ENCODE data around the gene GPR142. TPM values are rescaled to one million over a fixed set of nuclear protein-coding genes. Genes with fewer than 3 reads are reported as not detected.

The GPR142 gene
- total and polyA plus RNA-seq, 2 of the 13 experiments (the other 11 are each of a cell fraction or from before 2014, with no cell fraction given): not detected

DNA sequence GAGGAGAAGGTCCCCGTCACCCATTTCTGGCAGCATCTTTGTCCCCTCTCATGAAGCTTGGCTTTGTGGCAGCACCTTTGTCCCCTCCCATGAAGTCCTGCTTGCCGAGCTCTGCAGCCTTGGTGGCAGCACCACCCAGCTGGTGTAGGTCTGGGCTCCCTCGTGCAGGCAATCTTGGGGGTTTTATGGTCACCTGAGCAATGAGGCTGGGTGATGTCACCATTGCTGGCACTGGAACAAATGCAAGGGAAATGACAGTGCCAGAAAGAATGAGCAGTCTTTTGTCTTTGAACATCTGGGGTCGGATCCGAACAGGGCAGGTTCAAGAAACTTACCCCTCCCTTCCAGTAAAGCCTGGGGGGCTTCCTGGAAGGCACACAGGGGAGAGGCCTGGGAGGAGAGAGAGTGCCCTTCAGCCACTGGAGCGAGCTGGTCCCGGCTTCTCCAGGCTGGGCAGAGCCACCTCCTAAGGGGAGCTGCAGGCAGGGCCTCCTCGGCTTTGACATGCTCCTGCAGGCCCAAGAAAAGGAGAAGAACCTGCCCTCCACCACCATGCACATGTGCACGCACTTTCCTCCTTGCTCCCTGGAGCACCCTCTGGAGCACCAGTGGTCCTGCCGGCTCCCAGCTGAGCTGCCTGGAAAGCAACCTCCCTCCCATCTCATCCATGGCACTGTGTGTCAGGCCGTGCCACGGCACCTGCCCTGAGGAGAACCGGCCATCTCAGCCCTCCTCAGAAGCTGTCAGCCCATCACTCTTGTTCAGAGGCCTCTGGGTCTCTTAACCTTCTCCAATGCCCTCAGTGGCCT is 21.7 kb upstream of the GPR142 start:
- Histone ChIP-seq H3K9me3 (ENCODE audit: low read length) (no peaks in the 10 kb centered on the region), H3K27ac (ENCODE audit: extremely low read length, insufficient read depth, low read length) (no peak overlapping the region), H3K4me3 (replicated peaks in 1 of 3; ENCODE audit: insufficient read depth in 1 of 3, low read depth in 2 of 3, low read length in 3 of 3) (no peak overlapping the region), H3K9ac (ENCODE audit: insufficient read depth, low read depth, low read length) (no peak overlapping the region), H3K27me3 (ENCODE audit: control insufficient read depth in 1 of 2, insufficient read depth in 2 of 2, low read length in 2 of 2) (peaks cover 11 to 60% of the 10 kb centered on the region in 2 experiments), H3K79me2 (ENCODE audit: insufficient read depth, low read length) (no peaks in the 10 kb centered on the region), H3K4me1 (ENCODE audit: insufficient read depth, low read length) (peaks cover 4% of the 10 kb centered on the region), H3K4me2 (ENCODE audit: low read depth, low read length) (no peak overlapping the region), H3K36me3 (replicated peaks in 1 of 2; ENCODE audit: control insufficient read depth in 1 of 2, insufficient read depth in 2 of 2, low read length in 2 of 2) (no peaks in the 10 kb centered on the region), H4K20me1 (ENCODE audit: insufficient read depth, low read length) (no peaks in the 10 kb centered on the region; the same call in 1 of the 2 replicates), H2AFZ (ENCODE audit: low read length) (no peak overlapping the region)
- DNase-seq (ENCODE audit: low spot score) (no peak), FAIRE-seq (no peak), ATAC-seq (no peak)
- no TSS peak for BruUV-seq (replicated peaks)
- CTCF ChIA-PET (ENCODE audit: low intra/inter-chr PET ratio, low total read pairs): no interaction called here
- POLR2A ChIA-PET: no interaction called here
- WGBS (ENCODE audit: low lambda C conversion rate): 12% methylated on average over 9 of the region's 13 CpGs
- no peak for TF ChIP-seq FOXK2 (IDR thresholded peaks at IDR 0.05)
- no peak for TF ChIP-seq BORCS8-MEF2B (CRISPR knock-in tag; IDR thresholded peaks at IDR 0.05)
- peak; percentile 68; the same call in 1 of the 2 replicates for TF ChIP-seq ZNF263 (CRISPR knock-in tag; IDR thresholded peaks at IDR 0.05)
- in situ Hi-C loops (cut with HindIII; ENCODE audit: extremely low pct_ligation_motif_present, low pct_unique_long_range_greater_than_20kb): no loop called here
- intact Hi-C loops (cut with micrococcal nuclease; ENCODE audit: unreplicated experiment): no loop called here

DNA sequence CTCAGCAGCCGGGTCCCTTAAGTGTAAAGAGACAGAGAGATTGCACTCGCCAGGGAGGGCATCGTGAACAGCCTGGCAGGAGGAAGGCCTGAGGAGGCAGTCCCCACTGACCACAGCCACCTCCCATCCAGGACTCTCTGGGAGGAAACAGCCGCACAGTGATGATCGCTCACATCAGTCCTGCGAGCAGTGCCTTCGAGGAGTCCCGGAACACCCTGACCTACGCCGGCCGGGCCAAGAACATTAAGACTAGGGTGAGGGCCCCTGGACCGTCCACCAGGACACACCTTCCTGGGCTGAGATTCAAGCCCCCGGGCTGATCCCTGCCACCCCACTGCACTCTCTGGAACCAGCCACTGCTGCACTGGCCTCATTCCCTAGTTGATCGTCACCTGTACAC is 19.7 kb upstream of the GPR142 start:
- no TSS peak for BruUV-seq (replicated peaks)
- Histone ChIP-seq H3K4me3 (replicated peaks in 1 of 3; ENCODE audit: insufficient read depth in 1 of 3, low read depth in 2 of 3, low read length in 3 of 3) (no peak overlapping the region), H3K4me2 (ENCODE audit: low read depth, low read length) (no peak overlapping the region), H3K79me2 (ENCODE audit: insufficient read depth, low read length) (no peaks in the 10 kb centered on the region), H3K36me3 (replicated peaks in 1 of 2; ENCODE audit: control insufficient read depth in 1 of 2, insufficient read depth in 2 of 2, low read length in 2 of 2) (no peaks in the 10 kb centered on the region), H2AFZ (ENCODE audit: low read length) (no peak overlapping the region), H3K27me3 (ENCODE audit: control insufficient read depth in 1 of 2, insufficient read depth in 2 of 2, low read length in 2 of 2) (peaks cover 17 to 76% of the 10 kb centered on the region in 2 experiments), H3K27ac (ENCODE audit: extremely low read length, insufficient read depth, low read length) (no peak overlapping the region), H3K4me1 (ENCODE audit: insufficient read depth, low read length) (no peaks in the 10 kb centered on the region), H4K20me1 (ENCODE audit: insufficient read depth, low read length) (no peaks in the 10 kb centered on the region; the same call in 1 of the 2 replicates), H3K9me3 (ENCODE audit: low read length) (no peaks in the 10 kb centered on the region), H3K9ac (ENCODE audit: insufficient read depth, low read depth, low read length) (no peak overlapping the region)
- WGBS (ENCODE audit: low lambda C conversion rate): 38% methylated on average over 10 of the region's 14 CpGs
- FAIRE-seq: no peak
- intact Hi-C loops (cut with micrococcal nuclease; ENCODE audit: unreplicated experiment): no loop called here
- DNase-seq (ENCODE audit: low spot score): no peak
- no peak for ATAC-seq
- CTCF ChIA-PET (ENCODE audit: low intra/inter-chr PET ratio, low total read pairs): no interaction called here
- in situ Hi-C loops (cut with HindIII; ENCODE audit: extremely low pct_ligation_motif_present, low pct_unique_long_range_greater_than_20kb): no loop called here
- POLR2A ChIA-PET: no interaction called here
- TF ChIP-seq, protein P1, sequence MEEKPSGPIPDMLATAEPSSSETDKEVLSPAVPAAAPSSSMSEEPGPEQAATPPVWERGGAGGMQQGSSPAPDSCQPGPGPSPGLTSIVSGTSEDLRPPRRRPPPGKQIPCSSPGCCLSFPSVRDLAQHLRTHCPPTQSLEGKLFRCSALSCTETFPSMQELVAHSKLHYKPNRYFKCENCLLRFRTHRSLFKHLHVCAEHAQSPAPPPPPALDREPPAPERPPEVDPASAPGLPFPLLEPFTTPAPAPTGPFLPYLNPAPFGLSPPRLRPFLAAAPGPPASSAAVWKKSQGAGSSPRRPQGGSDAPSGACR (CRISPR knock-in tag; IDR thresholded peaks at IDR 0.05): no peak
- no peak for TF ChIP-seq FOXJ3 (CRISPR knock-in tag; IDR thresholded peaks at IDR 0.05; ENCODE audit: borderline replicate concordance)
- no peak for TF ChIP-seq HOXA9 (CRISPR knock-in tag; IDR thresholded peaks at IDR 0.05; ENCODE audit: borderline replicate concordance)
- TF ChIP-seq GFI1 (CRISPR knock-in tag; IDR thresholded peaks at IDR 0.05; ENCODE audit: borderline replicate concordance): no peak
- no peak for TF ChIP-seq TCF7L2 (IDR thresholded peaks at IDR 0.05; ENCODE audit: low read depth, low read length)
- TF ChIP-seq, protein P2, sequence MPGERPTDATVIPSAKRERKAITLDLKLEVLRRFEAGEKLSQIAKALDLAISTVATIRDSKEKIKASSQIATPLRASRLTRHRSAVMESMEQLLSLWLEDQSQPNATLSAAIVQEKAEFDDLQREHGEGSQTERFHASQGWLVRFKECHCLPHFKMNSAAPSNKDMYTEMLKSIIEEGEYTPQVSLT (CRISPR knock-in tag; IDR thresholded peaks at IDR 0.05; ENCODE audit: borderline replicate concordance, low read depth): no peak
- no peak for TF ChIP-seq ZNF274 (CRISPR knock-in tag; IDR thresholded peaks at IDR 0.05)
- TF ChIP-seq, protein P3, sequence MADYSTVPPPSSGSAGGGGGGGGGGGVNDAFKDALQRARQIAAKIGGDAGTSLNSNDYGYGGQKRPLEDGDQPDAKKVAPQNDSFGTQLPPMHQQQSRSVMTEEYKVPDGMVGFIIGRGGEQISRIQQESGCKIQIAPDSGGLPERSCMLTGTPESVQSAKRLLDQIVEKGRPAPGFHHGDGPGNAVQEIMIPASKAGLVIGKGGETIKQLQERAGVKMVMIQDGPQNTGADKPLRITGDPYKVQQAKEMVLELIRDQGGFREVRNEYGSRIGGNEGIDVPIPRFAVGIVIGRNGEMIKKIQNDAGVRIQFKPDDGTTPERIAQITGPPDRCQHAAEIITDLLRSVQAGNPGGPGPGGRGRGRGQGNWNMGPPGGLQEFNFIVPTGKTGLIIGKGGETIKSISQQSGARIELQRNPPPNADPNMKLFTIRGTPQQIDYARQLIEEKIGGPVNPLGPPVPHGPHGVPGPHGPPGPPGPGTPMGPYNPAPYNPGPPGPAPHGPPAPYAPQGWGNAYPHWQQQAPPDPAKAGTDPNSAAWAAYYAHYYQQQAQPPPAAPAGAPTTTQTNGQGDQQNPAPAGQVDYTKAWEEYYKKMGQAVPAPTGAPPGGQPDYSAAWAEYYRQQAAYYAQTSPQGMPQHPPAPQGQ (CRISPR knock-in tag; IDR thresholded peaks at IDR 0.05; ENCODE audit: borderline replicate concordance): no peak
- TF ChIP-seq, protein P4, sequence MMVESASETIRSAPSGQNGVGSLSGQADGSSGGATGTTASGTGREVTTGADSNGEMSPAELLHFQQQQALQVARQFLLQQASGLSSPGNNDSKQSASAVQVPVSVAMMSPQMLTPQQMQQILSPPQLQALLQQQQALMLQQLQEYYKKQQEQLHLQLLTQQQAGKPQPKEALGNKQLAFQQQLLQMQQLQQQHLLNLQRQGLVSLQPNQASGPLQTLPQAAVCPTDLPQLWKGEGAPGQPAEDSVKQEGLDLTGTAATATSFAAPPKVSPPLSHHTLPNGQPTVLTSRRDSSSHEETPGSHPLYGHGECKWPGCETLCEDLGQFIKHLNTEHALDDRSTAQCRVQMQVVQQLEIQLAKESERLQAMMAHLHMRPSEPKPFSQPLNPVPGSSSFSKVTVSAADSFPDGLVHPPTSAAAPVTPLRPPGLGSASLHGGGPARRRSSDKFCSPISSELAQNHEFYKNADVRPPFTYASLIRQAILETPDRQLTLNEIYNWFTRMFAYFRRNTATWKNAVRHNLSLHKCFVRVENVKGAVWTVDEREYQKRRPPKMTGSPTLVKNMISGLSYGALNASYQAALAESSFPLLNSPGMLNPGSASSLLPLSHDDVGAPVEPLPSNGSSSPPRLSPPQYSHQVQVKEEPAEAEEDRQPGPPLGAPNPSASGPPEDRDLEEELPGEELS (CRISPR knock-in tag; IDR thresholded peaks at IDR 0.05): no peak
- TF ChIP-seq FOXA1 (IDR thresholded peaks at IDR 0.05): no peak
- TF ChIP-seq FOXA1 (CRISPR knock-in tag; IDR thresholded peaks at IDR 0.05): no peak

All from HepG2 (cell line).